Measurements from ENCODE around the gene C11orf24. TPM values are rescaled to one million over a fixed set of nuclear protein-coding genes. Genes with fewer than 3 reads are reported as not detected.

C11orf24 gene
- total and polyA plus RNA-seq, 2 donors (not counting 1 experiment from before 2014, with no cell fraction given): 88.6 to 94.2 TPM

DNA sequence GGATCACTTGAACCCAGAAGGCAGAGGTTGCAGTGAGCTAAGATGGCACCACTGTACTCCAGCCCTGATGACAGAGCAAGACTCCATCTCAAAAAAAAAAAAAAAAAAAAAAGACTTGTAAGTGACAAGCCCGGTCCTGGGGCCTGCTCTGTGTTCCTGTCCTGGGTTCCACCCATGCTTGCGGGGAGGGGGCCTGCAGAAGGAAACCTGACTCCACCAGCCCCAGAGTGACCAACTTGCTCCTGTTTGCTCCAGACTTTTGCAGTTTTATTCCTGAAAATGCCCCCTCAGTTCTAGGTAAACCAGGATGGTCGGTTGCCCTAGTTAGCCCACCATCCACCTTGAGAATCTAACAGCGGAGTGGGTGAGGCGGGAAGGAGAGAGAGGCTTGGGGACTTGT is 30.5 kb upstream of the C11orf24 start:
- Histone ChIP-seq H3K27me3 (replicated peaks in 1 of 4; ENCODE audit: control extremely low read depth in 1 of 4, control insufficient read depth in 3 of 4, insufficient read depth in 4 of 4, low read length in 3 of 4) (no peaks in the 10 kb centered on the region), H3K36me3 (replicated peaks in 1 of 2; ENCODE audit: control extremely low read depth in 1 of 2, control insufficient read depth in 1 of 2, extremely low read depth in 1 of 2, insufficient read depth in 2 of 2, low read length in 1 of 2) (no peaks in the 10 kb centered on the region), H2AFZ (ENCODE audit: insufficient read depth, low read depth, low read length, poor library complexity, severe bottlenecking) (no peak overlapping the region), H3K79me2 (ENCODE audit: control insufficient read depth, insufficient read depth, low read length) (peaks cover 4% of the 10 kb centered on the region), H3K27ac (ENCODE audit: low read length in 2 of 2) (no peak overlapping the region), H3K4me3 (ENCODE audit: control extremely low read depth in 1 of 5, extremely low read depth in 1 of 5, insufficient read depth in 1 of 5, low read depth in 2 of 5, low read length in 4 of 5) (no peak overlapping the region), H3K9ac (ENCODE audit: low read length) (no peak overlapping the region), H4K20me1 (ENCODE audit: control insufficient read depth, insufficient read depth, low read length, poor library complexity, severe bottlenecking) (no peaks in the 10 kb centered on the region), H3K9me3 (ENCODE audit: control extremely low read depth in 1 of 3, control insufficient read depth in 2 of 3, insufficient read depth in 1 of 3, low read length in 2 of 3) (peaks cover 0 to 8% (median 6%) of the 10 kb centered on the region in 3 donors), H3K4me2 (replicated peaks; ENCODE audit: low read depth, low read length, poor library complexity, severe bottlenecking) (no peak overlapping the region), H3K4me1 (ENCODE audit: control insufficient read depth in 2 of 2, insufficient read depth in 2 of 2, low read length in 2 of 2) (peaks cover 8 to 27% of the 10 kb centered on the region in 2 donors)
- Mint-ChIP-seq H3K27me3 (no peaks in the 10 kb centered on the region), H3K4me1 (peaks cover 17% of the 10 kb centered on the region), H3K27ac (no peak overlapping the region), H3K9me3 (ENCODE audit: insufficient read depth) (no peaks in the 10 kb centered on the region), H3K4me3 (no peak overlapping the region)
- DNase-seq (no peak), ATAC-seq (ENCODE audit: low read depth) (no peak)
- TF ChIP-seq EZH2 (IDR thresholded peaks at IDR 0.05; ENCODE audit: borderline replicate concordance, insufficient read depth, low read depth, low read length, poor library complexity, severe bottlenecking): no peak
- TF ChIP-seq, protein P1, sequence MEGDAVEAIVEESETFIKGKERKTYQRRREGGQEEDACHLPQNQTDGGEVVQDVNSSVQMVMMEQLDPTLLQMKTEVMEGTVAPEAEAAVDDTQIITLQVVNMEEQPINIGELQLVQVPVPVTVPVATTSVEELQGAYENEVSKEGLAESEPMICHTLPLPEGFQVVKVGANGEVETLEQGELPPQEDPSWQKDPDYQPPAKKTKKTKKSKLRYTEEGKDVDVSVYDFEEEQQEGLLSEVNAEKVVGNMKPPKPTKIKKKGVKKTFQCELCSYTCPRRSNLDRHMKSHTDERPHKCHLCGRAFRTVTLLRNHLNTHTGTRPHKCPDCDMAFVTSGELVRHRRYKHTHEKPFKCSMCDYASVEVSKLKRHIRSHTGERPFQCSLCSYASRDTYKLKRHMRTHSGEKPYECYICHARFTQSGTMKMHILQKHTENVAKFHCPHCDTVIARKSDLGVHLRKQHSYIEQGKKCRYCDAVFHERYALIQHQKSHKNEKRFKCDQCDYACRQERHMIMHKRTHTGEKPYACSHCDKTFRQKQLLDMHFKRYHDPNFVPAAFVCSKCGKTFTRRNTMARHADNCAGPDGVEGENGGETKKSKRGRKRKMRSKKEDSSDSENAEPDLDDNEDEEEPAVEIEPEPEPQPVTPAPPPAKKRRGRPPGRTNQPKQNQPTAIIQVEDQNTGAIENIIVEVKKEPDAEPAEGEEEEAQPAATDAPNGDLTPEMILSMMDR (IDR thresholded peaks at IDR 0.05): no peak
- intact Hi-C loops (cut with micrococcal nuclease): no loop called here
- ChIA-PET CTCF (interaction anchor here (0.6 to 11.4 kb wide), 5 partner anchors 32 to 1343 kb away, joined by 3 to 427 read pairs (median 77); partner anchors contain the start of gene C11orf24), POLR2A (no interaction called here)
- WGBS (ENCODE audit: insufficient coverage): 92% methylated on average over 2 of the region's 5 CpGs

DNA sequence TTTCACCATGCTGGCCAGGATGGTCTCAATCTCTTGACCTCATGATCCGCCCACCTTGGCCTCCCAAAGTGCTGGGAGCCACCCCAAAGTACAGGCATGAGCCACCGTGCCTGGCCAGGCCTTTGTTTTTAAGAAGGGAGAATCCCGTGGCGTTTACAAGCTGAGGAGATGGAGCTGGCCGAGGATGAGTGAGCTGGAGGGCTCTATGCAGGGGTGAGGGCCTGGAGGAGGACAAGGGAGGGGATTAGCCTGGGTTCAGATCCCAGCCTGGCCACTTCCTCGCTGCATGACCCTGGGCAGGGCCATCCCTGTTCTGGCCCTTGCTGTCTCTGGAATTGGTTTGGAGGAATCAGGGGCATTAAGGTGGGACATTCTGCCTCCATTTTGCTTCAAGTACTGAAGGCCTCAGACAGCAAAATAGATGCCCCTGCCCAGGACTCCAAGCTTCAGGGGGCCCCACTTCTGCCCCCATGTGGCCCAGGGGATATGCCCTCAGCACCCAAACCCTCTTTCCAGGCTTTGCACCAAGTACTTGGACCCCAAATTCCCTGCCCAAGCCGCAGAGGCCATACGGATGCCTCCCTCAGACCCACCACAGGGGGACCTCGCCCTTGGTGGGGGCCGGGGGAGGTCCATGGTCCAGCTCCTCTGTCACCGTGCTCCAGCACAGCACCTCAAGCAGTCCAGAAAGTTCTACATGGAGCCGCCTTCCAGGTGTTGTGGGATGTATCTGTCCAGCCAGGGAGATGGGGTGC is 28.5 kb upstream of the C11orf24 start:
- Mint-ChIP-seq H3K9me3 (ENCODE audit: insufficient read depth) (no peaks in the 10 kb centered on the region), H3K4me1 (peaks cover 31% of the 10 kb centered on the region), H3K27ac (no peak overlapping the region), H3K27me3 (no peaks in the 10 kb centered on the region), H3K4me3 (no peak overlapping the region)
- H3K4me1 ChIP-seq (ENCODE audit: control insufficient read depth in 2 of 2, insufficient read depth in 2 of 2, low read length in 2 of 2): peaks cover 22 to 42% of the 10 kb centered on the region in 2 donors
- no peak for DNase-seq
- intact Hi-C loops (cut with micrococcal nuclease): no loop called here
- no peak for ATAC-seq (ENCODE audit: low read depth)
- no peak overlapping the region for H2AFZ ChIP-seq (ENCODE audit: insufficient read depth, low read depth, low read length, poor library complexity, severe bottlenecking)
- H3K9ac ChIP-seq (ENCODE audit: low read length): no peak overlapping the region
- POLR2A ChIA-PET: interaction anchor here (0.6 to 0.7 kb wide), 3 partner anchors 14 to 160 kb away, joined by 3 to 7 read pairs (median 4); partner anchors contain the start of gene PPP6R3
- CTCF ChIA-PET: interaction anchor here (0.6 to 11.4 kb wide), 7 partner anchors 22 to 182 kb away, joined by 3 to 427 read pairs (median 63); partner anchors contain the start of gene C11orf24
- no peak overlapping the region for H3K4me2 ChIP-seq (replicated peaks; ENCODE audit: low read depth, low read length, poor library complexity, severe bottlenecking)
- no peaks in the 10 kb centered on the region for H3K36me3 ChIP-seq (replicated peaks in 1 of 2; ENCODE audit: control extremely low read depth in 1 of 2, control insufficient read depth in 1 of 2, extremely low read depth in 1 of 2, insufficient read depth in 2 of 2, low read length in 1 of 2)
- TF ChIP-seq, protein P1 (IDR thresholded peaks at IDR 0.05): no peak
- TF ChIP-seq EZH2 (IDR thresholded peaks at IDR 0.05; ENCODE audit: borderline replicate concordance, insufficient read depth, low read depth, low read length, poor library complexity, severe bottlenecking): no peak
- no peak overlapping the region for H3K4me3 ChIP-seq (ENCODE audit: control extremely low read depth in 1 of 5, extremely low read depth in 1 of 5, insufficient read depth in 1 of 5, low read depth in 2 of 5, low read length in 4 of 5)
- no peak overlapping the region for H3K27ac ChIP-seq (ENCODE audit: low read length in 2 of 2)
- peaks cover 6% of the 10 kb centered on the region for H3K79me2 ChIP-seq (ENCODE audit: control insufficient read depth, insufficient read depth, low read length)
- H3K9me3 ChIP-seq (ENCODE audit: control extremely low read depth in 1 of 3, control insufficient read depth in 2 of 3, insufficient read depth in 1 of 3, low read length in 2 of 3): peaks cover 0 to 8% (median 6%) of the 10 kb centered on the region in 3 donors
- H4K20me1 ChIP-seq (ENCODE audit: control insufficient read depth, insufficient read depth, low read length, poor library complexity, severe bottlenecking): no peaks in the 10 kb centered on the region
- H3K27me3 ChIP-seq (replicated peaks in 1 of 4; ENCODE audit: control extremely low read depth in 1 of 4, control insufficient read depth in 3 of 4, insufficient read depth in 4 of 4, low read length in 3 of 4): no peaks in the 10 kb centered on the region
- WGBS (ENCODE audit: insufficient coverage): 93% methylated on average over 9 of the region's 12 CpGs
